HG02870 (cell line): ENCODE measurements around the gene PLA2G4E.

ENCODE experiments used
- ATAC-seq: cut with Tn5 transposase; IDR thresholded peaks from one replicate; pipeline ENCODE4 v1.9.1; 2021; ENCODE audit warnings: mild to moderate bottlenecking, moderate library complexity; ENCODE audit not compliant: unreplicated experiment

Gene PLA2G4E, protein sequence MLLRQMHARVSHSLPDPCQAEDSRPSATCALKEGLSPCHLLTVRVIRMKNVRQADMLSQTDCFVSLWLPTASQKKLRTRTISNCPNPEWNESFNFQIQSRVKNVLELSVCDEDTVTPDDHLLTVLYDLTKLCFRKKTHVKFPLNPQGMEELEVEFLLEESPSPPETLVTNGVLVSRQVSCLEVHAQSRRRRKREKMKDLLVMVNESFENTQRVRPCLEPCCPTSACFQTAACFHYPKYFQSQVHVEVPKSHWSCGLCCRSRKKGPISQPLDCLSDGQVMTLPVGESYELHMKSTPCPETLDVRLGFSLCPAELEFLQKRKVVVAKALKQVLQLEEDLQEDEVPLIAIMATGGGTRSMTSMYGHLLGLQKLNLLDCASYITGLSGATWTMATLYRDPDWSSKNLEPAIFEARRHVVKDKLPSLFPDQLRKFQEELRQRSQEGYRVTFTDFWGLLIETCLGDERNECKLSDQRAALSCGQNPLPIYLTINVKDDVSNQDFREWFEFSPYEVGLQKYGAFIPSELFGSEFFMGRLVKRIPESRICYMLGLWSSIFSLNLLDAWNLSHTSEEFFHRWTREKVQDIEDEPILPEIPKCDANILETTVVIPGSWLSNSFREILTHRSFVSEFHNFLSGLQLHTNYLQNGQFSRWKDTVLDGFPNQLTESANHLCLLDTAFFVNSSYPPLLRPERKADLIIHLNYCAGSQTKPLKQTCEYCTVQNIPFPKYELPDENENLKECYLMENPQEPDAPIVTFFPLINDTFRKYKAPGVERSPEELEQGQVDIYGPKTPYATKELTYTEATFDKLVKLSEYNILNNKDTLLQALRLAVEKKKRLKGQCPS

DNA sequence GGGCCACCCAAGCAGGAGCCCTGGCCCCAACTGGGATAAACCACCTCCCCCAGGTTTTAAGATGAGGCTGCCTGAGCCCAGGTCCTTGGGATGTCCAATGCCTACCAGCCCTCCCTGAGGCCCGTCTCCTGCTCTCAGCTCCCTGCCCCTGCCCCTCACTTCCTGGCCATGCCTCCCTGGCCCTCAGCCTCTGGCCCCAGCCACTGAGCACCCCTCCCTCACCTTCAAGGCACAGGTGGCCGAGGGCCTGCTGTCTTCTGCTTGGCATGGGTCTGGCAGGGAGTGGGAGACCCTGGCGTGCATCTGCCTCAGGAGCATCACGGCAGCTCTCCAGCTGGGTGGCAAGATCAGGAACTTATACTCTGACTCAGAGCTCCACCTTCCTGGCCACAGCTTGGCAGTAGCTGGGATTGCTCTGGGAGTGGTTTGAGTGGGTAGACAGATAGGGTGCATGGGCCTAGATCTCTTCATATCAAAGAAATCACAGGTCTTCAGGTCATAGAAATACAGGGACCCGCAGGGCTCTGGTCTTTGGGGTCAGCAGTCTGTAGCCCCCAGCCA lies at the start of gene PLA2G4E:
Gene PLA2G4E (minus strand): TSS at position 330 of the 561 bp plus-strand sequence. CDS start 12 bp downstream, at position 318.
- ATAC-seq, result no peak

DNA sequence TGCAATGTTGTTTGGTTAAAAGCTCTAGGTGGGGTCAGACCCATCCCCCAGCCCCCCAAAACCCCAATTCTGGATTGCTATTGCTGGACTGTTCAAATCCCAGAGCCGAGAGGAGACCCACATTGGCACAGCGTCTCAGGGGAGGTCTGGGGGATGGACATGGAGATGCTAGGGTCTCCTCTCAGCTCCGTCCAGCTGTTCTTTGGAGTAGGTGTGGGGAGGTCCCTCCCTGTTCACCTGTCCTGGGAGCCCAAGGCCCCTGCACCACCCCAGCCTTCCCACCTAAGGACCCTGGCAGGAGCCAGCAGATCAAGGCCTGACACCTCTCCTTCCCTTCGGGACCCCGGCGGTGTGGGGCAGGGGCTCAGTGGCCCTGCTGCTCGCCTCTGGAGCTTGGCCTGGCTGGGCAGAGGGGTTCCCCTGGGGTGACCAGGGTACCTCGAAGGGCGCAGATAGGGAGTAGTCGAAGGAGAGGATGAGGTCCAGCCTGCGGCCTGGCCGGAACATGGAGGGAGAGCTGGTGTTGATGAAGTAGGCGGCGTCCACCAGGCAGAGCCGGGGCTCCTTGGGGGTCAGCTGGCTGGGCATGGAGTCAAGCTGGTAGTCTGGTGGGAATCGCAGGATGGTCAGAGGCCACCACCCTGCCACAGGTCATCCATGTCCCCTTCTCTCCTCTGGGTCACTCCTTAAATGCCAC lies 49.6 kb upstream of the PLA2G4E start:
- ATAC-seq, result no peak

DNA sequence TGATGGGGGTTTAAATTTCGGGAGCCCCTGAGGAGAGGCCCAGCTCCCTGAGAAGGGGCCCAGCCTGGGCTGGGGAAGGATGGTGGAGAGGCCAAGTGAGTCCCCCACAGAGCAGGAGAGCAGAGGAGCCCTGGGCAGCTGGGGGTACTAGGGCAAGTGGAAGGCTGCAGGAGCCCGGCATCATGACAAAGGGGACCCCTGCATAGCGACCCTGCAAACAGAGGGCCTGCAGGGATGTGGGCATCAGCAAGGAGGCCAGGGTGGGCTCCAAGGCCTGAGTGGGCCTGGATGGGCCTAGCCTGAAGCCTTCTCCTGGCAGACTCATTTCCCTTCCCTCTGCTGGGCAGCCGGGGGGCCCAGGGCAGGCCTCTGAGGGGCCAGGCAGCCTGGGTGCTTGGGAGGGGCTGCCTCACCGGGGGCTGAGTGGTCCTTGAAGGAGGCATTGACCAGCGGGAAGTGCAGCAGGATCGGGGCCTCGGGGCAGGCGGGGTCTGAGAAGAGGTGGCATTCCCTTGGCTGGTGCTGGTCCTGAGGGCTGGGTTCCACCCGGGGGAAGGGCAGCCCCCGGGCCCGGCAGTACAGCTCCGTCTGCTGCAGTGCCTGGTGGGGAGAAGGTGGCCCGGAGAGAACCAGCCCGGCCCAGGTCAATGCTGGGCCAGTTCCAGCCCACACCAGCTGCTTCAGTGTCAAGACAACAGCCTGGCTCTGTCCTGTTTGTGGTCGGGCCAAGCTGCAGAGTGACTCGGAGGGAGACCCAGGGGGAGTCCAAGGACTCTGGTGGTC lies 48.8 kb upstream of the PLA2G4E start:
- no peak for ATAC-seq

DNA sequence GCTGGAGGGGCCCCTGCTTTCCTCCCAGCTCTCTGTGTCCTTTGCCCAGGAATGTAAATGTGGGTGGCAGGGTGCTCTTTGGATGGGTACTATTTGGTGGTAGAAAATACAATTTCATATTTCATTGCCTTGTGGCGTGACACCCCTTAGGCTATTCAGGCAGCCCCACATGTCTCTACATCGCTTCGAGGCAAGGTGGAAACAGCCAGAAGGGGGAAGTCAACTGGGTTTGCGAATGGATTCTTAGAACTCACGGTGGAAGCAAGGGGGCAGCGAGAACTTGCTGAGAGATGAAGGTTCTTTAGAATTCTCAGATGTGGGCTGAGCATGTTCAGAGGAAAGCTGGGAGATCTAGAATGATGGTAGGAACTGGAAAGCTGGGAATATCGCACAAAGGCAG lies 48.2 kb upstream of the PLA2G4E start:
- no peak for ATAC-seq

DNA sequence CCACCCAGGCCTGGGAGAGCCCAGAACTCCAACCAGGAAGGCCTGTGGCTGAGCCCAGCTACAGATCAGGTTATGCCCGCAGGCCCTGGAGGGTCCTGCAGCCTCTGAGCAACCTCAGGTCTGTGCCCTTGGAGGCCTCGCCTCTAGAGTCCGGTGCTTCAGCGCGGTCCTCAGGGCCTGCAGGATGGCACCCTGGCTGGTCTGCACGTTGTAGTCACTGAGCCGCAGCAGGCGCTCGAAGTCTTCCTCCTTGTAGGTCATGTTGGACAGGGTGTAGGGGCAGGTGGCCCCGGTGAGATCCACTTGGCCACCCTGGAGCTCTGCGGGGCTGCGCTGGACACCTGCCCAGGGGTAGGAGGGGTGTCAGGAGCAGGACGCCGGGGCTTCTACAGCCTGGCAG lies 47.8 kb upstream of the PLA2G4E start:
- ATAC-seq, result no peak

DNA sequence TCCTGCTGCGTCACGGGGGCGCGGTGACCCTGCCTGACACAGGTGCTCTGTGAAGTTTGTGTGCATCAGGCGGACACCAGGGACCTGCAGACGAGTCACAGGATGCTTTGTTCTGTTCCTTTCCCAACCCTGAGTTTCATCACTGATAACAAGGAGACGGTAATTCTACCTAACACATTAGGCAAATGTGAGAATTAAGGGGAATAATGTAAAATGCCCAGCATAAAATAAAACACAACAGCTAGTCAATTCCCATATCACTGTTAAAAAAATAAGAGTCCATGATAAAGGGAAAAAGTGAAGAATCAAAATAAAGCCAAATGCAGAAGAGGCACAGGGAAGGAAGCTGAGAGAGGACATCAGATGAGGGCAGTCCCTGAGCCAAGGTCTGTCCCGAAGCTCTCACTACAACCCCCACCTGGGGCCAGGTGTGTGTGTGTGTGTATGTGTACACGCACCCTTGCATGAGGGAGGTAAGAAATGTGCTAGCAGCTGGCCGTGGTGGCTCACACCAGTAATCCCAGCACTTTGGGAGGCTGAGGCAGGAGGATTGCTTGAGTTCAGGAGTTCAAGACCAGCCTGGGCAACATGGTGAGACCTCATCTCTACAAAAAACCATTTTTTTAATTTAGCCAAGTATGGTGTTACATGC lies 46.0 kb upstream of the PLA2G4E start:
- no peak for ATAC-seq

DNA sequence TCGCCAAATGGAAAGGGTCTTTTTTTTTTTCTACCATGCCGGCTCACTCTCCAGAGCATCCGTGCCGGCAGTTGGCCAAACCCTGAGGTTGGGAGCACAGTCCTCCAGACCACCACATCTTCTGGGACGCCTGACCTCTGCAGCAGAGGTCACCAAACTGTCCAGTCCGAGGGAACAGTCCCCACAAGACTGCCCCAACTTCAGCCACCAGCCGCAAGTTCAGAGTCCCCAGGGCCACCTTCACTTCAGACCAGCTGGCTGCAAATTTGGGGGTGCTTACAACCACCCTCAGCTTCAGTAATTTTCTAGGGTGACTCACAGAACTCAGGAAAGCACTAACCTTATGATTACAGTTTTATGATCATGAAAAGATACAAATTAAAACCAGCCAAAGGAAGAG lies 44.6 kb upstream of the PLA2G4E start:
- ATAC-seq, result no peak

DNA sequence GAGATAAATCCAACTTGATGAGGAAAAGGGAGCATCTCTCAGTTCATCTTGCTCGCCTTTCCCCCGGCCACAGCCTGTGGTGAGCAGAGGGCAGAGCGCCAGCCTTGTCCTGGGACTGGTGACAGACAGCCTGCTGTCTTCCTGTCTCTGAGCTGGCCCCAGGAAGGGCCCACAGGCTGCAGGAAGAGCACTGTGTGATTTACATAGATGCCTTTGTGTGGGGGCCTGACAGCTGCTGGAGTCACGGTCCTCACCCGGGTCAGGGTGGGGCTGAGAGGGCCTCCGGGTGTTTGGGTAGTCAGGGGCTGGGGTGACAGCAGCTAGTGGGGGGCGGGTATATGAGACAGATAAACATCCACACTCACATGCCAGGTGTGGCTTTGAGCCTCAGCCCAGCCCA lies 44.2 kb upstream of the PLA2G4E start:
- ATAC-seq, result no peak

DNA sequence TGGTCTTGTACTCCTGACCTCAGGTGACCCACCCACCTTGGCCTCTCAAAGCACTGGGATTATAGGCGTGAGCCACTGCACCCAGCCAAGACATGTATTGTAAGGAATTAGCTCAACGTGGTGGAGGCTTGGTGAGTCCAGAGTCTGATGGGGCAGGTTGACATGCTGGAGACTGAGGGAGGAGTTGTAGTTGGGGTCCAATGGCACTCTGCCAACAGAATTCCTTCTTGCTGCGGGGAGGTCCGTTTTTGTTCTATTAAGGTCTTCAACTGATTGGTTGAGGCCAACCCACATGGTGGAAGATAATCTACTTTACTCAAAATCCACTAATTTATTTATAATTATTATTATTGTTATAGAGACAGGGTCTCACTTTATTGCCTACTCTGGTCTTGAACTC lies 43.4 kb upstream of the PLA2G4E start:
- no peak for ATAC-seq

DNA sequence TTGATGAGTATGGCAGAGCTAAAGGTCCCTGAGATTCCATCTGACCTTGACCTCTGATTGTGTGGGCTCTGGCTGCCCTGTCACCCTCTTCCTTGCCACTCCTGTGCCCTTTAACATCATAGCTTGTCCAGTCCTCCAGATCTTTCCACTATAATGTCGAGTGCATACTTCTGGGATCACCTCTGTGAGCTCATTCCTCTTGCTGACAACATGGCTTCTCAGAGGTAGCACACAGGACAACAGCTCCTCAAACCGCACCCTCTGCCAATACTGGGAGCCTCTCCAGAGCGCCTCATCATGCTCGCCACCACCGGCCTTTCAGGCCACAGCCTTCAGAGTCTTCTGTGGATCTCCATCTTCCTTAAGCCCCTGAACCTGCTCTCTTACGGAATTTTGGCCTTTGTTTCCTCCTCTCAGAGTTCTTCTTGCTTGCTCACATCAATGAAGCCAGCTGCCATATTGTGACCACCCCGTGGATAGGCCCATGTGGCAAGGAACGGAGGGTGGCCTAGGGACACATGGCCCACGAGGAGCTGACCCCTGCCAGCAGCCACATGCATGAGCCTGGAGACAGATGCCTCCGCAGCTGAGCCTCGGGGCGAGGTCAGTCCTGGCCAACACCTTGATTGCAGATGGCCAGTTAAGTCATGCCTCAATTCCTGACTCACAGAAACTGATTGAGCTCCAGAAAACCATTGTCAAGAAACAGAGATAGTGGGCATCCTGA lies 42.4 kb upstream of the PLA2G4E start:
- ATAC-seq, result no peak

DNA sequence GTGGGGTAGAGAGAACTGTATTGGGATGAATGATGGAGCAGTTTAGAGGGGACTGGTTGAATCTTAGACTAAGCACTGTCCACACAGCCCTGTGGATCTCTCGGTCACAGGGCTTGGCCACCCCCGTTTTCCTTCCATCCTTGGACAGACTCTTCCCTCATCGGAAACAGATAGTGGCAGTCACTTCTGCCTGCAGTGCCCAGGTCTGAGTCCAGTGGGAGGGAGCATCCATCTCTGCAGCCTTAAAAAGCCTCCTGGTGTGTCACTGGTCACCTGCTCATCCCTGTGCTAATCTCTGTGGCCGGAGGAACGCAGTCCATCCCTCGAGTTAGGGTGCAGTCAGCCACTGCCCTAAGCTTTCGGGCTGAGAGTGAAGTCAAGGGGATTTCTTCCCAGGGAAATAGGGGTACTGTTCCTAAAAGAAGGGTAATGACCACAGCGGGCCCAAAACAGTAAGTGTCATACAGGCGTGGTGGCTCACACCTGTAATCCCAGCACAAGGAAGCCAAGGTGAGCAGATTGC lies 41.5 kb upstream of the PLA2G4E start:
- no peak for ATAC-seq

DNA sequence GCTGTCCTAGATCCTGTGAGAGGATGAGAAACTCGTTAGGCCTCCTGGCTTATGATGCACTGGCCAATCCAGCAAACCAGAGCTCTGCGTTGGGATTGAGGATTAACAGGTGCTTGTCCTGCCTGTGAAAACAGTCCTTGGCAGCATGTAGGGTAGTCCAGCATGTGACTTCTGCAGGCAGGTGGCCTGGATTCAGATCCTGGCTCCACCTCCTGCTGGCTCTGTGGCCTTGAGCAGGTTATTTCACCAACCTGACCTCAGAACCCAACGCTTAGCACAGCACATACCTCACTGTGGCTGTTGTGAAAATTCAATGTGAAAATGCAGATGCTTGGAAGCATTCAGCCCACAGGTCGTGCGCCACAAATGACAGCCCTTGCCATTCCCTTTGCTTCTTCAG lies 40.0 kb upstream of the PLA2G4E start:
- no peak for ATAC-seq

DNA sequence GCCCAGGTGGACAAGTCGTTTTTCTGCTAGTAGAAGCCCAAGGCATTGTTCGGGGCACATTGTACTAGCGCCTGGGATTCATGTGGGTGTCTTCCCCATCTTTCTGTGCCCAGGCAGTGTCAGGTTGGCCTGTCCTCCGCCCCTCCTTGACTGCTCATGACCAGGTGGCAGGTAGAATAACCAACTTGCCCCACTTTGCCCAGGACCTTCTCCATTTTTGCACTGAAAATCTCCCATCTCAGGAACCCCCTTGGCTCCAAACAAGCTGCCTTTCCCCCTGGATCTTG lies 39.6 kb upstream of the PLA2G4E start:
- ATAC-seq, result no peak

DNA sequence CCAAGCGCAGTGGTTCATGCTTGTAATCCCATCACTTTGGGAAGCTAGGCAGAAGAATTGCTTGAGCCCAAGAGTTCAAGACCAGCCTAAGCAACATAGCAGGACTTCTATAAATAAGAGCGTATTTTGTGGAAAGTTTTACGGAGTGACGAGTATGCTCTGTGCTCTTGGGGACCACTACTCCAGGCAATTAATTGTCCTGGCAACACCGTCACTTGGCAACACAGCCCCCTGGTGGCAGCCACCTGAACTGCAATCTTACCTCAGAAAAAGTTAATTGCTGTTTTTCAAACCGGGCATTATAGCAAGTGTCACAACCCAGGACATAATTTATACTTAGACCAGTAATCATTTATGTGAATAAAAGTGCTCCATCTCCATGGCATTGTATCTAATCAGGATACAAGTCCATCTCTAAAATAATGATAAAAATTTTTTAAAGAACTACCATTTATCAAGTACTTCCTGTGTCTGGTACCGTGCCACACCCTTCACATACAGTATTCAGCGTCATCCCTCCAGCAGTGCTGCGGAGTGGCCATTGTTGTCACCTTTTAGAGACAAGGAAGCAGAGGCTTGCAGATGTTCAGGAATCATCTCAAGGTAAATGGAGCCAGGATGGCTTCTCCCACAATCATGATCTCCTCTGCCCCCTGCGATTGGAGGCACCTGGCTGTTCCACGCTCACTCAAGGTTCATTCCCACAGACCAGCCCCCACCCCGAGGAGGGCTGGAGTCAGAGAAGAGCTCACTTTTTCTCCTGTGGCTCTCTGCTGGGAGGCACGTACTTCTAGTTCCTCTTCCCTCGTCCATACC lies 39.0 kb upstream of the PLA2G4E start:
- no peak for ATAC-seq

DNA sequence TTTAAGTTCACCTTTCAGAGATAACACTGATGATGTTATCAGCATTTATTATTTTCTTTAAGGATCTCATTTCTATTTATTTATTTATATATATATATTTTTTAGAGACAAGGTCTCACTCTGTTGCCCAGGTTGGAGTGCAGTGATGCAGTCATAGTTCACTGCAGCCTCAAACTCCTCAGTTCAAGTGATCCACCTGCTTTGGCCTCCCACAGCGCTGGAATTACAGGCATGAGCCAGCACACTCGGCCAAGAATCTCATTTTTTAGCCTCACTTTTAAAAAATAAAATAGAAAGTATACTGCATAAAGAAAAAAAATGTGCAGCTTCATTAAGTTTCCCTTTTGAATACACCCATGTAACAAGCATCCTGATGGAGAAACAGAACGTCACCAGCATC lies 37.9 kb upstream of the PLA2G4E start:
- no peak for ATAC-seq

DNA sequence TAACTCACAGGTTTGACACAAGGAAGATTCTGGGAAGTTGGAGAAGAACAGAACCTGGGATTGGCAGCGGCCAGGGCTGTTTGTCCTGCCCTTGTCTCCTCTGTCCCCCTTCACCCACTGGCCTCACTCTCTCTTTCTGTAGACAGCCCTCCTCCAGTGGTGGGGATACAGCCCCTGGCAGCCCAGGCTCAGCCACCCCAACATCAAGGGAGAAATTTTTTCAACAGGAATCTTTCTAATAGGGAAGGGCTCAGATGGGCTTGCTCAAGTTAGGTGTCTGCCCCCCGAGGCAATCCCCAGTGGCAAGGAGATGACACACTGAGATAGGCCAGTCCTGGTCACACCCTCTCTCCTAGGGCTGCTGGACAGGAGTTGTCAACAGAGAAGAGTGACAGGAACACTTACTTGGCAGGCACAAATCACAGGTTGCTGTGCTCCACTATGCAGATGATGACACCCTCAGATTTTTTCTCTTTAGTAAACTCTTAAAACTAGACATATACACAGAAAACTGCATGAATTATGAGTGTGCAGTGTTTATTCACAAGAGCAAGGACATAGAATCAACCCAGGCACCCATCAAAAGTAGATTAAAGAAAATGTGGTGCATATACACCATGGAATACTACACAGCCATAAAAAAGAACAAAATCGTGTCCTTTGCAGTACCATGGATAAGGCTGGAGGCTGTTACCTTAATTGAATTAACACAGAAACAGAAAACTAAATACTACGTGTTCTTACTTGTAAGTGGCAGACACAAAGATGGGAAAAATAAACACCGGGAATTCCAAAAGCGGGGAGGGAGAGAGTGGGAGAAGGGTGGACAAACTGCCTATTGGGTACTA lies 37.2 kb upstream of the PLA2G4E start:
- no peak for ATAC-seq

DNA sequence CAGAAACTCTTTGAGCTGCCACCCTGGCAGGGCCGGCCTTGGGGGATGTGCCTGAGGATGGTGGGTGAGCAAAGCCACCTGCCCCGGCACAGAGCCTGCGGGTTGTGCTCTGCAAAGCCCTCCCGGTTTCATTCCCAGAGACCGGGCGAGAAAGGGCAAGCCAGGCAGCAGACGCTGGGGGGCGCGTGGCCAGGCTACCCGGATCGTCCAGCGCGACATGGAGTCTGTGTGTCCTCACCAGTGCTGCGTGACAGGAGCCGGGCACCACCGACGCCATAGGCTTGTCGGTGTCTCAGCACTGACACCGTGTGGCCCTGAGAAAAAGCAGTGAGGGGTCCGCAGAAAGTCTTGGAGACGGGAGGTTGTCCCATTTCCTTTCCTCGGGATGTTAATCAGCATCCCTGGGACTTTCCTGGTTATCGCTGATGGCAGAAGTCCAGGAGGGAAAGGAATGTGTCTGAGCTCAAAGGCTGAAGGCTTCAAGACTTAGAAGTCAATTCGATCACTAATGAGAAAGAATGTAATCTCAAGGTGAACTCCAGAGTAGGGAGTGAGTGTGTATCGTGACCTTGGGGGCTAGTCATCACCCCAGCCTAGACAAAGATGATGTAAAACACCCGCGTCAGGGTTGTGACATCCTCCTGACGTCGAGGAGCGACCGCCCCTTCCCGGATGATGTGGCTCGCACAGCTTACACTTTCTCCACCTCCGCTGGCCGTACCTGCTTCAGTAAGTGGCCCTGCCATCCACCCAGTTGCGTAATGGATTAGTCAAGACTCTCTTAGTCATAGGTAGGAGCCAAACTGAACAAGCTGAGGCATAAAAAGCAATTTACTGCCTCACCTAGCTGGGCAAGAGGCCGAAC lies 36.3 kb upstream of the PLA2G4E start:
- no peak for ATAC-seq
